Kidney glomerular epithelial cell (primary cell): ENCODE data around the gene TMEM116.
A peak's percentile ranks its signal among the peaks of the same experiment; 100 is the strongest.
"Not testable (repeated sequence)": the region's sequence is repeated elsewhere in the genome, so short reads cannot be mapped to it uniquely, and the experiment has no call there.

Source experiments
- DNase-seq: peaks from one replicate; lab custom pipeline; 2025; lab: John Stamatoyannopoulos, UW

TMEM116 gene

GRCh38 chr12:111976291-111976690 lies 36.7 kb downstream of the TMEM116 start:
- DNase-seq, result no peak

- no peak for DNase-seq
These were observed 37.6 kb downstream of the TMEM116 start for GRCh38 chr12:111975161-111975931.

- no peak for DNase-seq
These were observed 41.2 kb downstream of the TMEM116 start for GRCh38 chr12:111971800-111972199.

- no peak for DNase-seq
These were observed 48.0 kb downstream of the TMEM116 start for GRCh38 chr12:111964935-111965334.

GRCh38 chr12:111959518-111959917 lies 53.4 kb downstream of the TMEM116 start:
- DNase-seq, result not testable (repeated sequence)

- DNase-seq, result not testable (repeated sequence)
These were observed 55.7 kb downstream of the TMEM116 start for GRCh38 chr12:111957224-111957623.

GRCh38 chr12:111954969-111955368 lies 58.0 kb downstream of the TMEM116 start:
- no peak for DNase-seq

GRCh38 chr12:111953455-111953854 lies 59.5 kb downstream of the TMEM116 start:
- no peak for DNase-seq

- not testable (repeated sequence) for DNase-seq
These were observed 60.7 kb downstream of the TMEM116 start for GRCh38 chr12:111952084-111952787.

GRCh38 chr12:111950961-111951676 lies 61.8 kb downstream of the TMEM116 start:
- DNase-seq, result not testable (repeated sequence)

GRCh38 chr12:111943929-111944328 lies 69.0 kb downstream of the TMEM116 start:
- DNase-seq, result no peak

- DNase-seq, result peak; percentile 63
These were observed 70.4 kb downstream of the TMEM116 start for GRCh38 chr12:111942557-111942956.

GRCh38 chr12:111937429-111937828 lies 75.5 kb downstream of the TMEM116 start:
- DNase-seq, result no peak

GRCh38 chr12:111936869-111937268 lies 76.1 kb downstream of the TMEM116 start:
- DNase-seq, result no peak

- DNase-seq, result no peak
These were observed 80.7 kb downstream of the TMEM116 start for GRCh38 chr12:111932241-111932640.

- no peak for DNase-seq
These were observed 85.6 kb downstream of the TMEM116 start for GRCh38 chr12:111927346-111927745.

GRCh38 chr12:111926631-111927030 lies 86.3 kb downstream of the TMEM116 start:
- DNase-seq, result no peak

GRCh38 chr12:111925171-111925570 lies 87.8 kb downstream of the TMEM116 start:
- DNase-seq, result no peak

GRCh38 chr12:111907740-111908139 lies 105.2 kb downstream of the TMEM116 start:
- DNase-seq, result no peak

- DNase-seq, result no peak
These were observed 107.5 kb downstream of the TMEM116 start for GRCh38 chr12:111905502-111905901.

- no peak for DNase-seq
These were observed 108.5 kb downstream of the TMEM116 start for GRCh38 chr12:111904446-111904975.

GRCh38 chr12:111901182-111901581 lies 111.8 kb downstream of the TMEM116 start:
- DNase-seq, result no peak
